Hematopoietic multipotent progenitor cell treated with erythropoietin and hydrocortisone succinate and interleukin-3 and kit ligand, for 15 days (in vitro differentiated cells): ENCODE results near the gene ZC3H18.

ENCODE experiments used
- DNase-seq: peaks from one replicate; pipeline ENCODE4 v3.0.0-alpha.2; 2015; ENCODE audit warnings: low spot score

ZC3H18 gene

GRCh38 chr16:88678224-88678979 lies 108.2 kb downstream of the ZC3H18 start:
- no peak for DNase-seq

GRCh38 chr16:88680554-88681083 lies 110.4 kb downstream of the ZC3H18 start:
- no peak for DNase-seq

GRCh38 chr16:88681084-88681680 lies 111.0 kb downstream of the ZC3H18 start:
- DNase-seq = no peak
